ENCODE measurements around the gene PTPRE. TPM values are rescaled to one million over a fixed set of nuclear protein-coding genes. Genes with fewer than 3 reads are reported as not detected.

The PTPRE gene
- total RNA-seq, 1 experiment from 2014 or later: 11.6 TPM

DNA sequence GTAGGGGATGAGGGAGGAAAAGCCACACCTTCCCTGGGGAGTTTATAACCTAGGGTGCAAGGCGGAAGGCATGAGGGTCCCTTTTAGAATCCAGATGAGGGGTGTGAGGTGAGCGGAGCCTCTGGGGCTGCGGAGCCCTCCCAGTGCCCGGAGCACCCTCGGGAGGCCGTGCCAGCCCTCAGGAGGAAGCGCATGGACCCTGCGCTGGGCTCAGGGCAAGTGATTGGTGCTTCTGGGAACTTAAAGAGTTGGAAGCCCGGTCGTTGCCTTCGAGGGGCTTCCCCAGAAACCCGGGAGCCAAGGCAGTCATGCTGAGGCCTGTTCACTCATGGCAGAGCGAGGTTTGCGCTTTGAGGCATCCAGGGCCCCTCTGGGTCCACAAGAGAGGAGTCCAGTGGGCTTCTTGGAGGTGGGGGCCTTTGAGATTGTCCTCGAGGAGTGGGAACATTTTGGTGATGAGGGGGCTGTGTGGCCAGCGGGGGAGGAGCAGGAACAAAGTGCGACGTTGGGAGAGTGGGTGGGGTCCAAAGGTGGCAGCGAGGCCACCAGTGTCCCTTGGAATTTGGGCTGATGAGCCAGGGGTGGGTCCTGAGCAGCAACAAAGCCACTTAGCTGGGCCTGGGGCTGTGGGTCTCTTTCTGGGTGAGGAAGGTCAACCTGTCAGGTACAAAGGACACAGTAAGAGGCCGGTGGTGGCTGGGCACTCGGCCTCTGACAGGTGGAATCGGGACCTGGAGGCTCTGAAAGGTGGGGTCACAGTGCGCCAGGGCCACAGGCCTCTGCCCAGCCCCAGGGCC, 139.5 kb downstream of the PTPRE start:
- H3K9me3 ChIP-seq (ENCODE audit: low read depth, low read length, poor library complexity, severe bottlenecking): no peaks in the 10 kb centered on the region
- H3K4me1 ChIP-seq (ENCODE audit: insufficient read depth, low read length, poor library complexity, severe bottlenecking): no peaks in the 10 kb centered on the region
- H3K27me3 ChIP-seq (replicated peaks; ENCODE audit: insufficient read depth, low read depth, low read length, poor library complexity): no peaks in the 10 kb centered on the region
- POLR2A ChIA-PET (ENCODE audit: low non-redundant PET): no interaction called here
- no peak overlapping the region for H3K4me3 ChIP-seq (ENCODE audit: low read depth, low read length, poor library complexity, severe bottlenecking)
- H3K36me3 ChIP-seq (ENCODE audit: insufficient read depth, low read length, poor library complexity, severe bottlenecking): no peaks in the 10 kb centered on the region
- TF ChIP-seq EZH2 (IDR thresholded peaks at IDR 0.05; ENCODE audit: borderline replicate concordance, low read depth, low read length, poor library complexity, severe bottlenecking): no peak
- no peak for TF ChIP-seq CTCF (conservative IDR thresholded peaks at IDR 0.05; ENCODE audit: low read depth, low read length)
- intact Hi-C loops (cut with micrococcal nuclease; ENCODE audit: unreplicated experiment): no loop called here
- no peak overlapping the region for H3K27ac ChIP-seq (ENCODE audit: low read depth, low read length, poor library complexity, severe bottlenecking)
- no peak for DNase-seq (ENCODE audit: low spot score)
- BruUV-seq (replicated peaks): no TSS peak
- CTCF ChIA-PET: no interaction called here

DNA sequence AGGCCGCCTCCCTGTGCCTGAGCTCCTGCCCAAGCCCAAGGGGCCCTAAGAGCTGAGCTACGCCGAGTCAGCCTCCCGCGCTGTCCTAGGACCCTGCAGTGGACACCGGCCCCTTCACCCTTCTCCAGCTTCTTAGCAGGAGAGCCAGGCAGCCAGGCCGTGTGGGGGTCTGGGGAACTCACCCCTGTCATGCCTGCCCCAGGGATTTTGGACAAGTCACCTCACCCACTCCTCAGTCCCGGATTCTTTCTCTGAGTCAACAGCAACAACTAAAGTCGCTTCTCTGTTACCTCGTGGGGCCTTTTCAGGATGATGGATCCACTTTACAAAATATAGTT, 140.0 kb downstream of the PTPRE start:
- intact Hi-C loops (cut with micrococcal nuclease; ENCODE audit: unreplicated experiment): no loop called here

GRCh38 chr10:128047351-128047750, 140.4 kb downstream of the PTPRE start:
- no peak for DNase-seq (ENCODE audit: low spot score)
- ChIA-PET CTCF (no interaction called here), POLR2A (ENCODE audit: low non-redundant PET) (no interaction called here)
- Histone ChIP-seq H3K4me3 (ENCODE audit: low read depth, low read length, poor library complexity, severe bottlenecking) (no peak overlapping the region), H3K4me1 (ENCODE audit: insufficient read depth, low read length, poor library complexity, severe bottlenecking) (no peaks in the 10 kb centered on the region), H3K27ac (ENCODE audit: low read depth, low read length, poor library complexity, severe bottlenecking) (no peak overlapping the region), H3K27me3 (replicated peaks; ENCODE audit: insufficient read depth, low read depth, low read length, poor library complexity) (no peaks in the 10 kb centered on the region), H3K9me3 (ENCODE audit: low read depth, low read length, poor library complexity, severe bottlenecking) (no peaks in the 10 kb centered on the region), H3K36me3 (ENCODE audit: insufficient read depth, low read length, poor library complexity, severe bottlenecking) (no peaks in the 10 kb centered on the region)
- intact Hi-C loops (cut with micrococcal nuclease; ENCODE audit: unreplicated experiment): no loop called here
- no TSS peak for BruUV-seq (replicated peaks)
- no peak for TF ChIP-seq CTCF (conservative IDR thresholded peaks at IDR 0.05; ENCODE audit: low read depth, low read length)
- no peak for TF ChIP-seq EZH2 (IDR thresholded peaks at IDR 0.05; ENCODE audit: borderline replicate concordance, low read depth, low read length, poor library complexity, severe bottlenecking)

More for the DNA sequence above, 140.0 kb downstream of the PTPRE start:
- BruUV-seq (replicated peaks): no TSS peak
- TF ChIP-seq EZH2 (IDR thresholded peaks at IDR 0.05; ENCODE audit: borderline replicate concordance, low read depth, low read length, poor library complexity, severe bottlenecking) (no peak), CTCF (conservative IDR thresholded peaks at IDR 0.05; ENCODE audit: low read depth, low read length) (no peak)
- no peaks in the 10 kb centered on the region for H3K4me1 ChIP-seq (ENCODE audit: insufficient read depth, low read length, poor library complexity, severe bottlenecking)
- no peaks in the 10 kb centered on the region for H3K27me3 ChIP-seq (replicated peaks; ENCODE audit: insufficient read depth, low read depth, low read length, poor library complexity)
- ChIA-PET POLR2A (ENCODE audit: low non-redundant PET) (no interaction called here), CTCF (no interaction called here)
- no peak overlapping the region for H3K4me3 ChIP-seq (ENCODE audit: low read depth, low read length, poor library complexity, severe bottlenecking)
- H3K27ac ChIP-seq (ENCODE audit: low read depth, low read length, poor library complexity, severe bottlenecking): no peak overlapping the region
- H3K36me3 ChIP-seq (ENCODE audit: insufficient read depth, low read length, poor library complexity, severe bottlenecking): no peaks in the 10 kb centered on the region
- H3K9me3 ChIP-seq (ENCODE audit: low read depth, low read length, poor library complexity, severe bottlenecking): no peaks in the 10 kb centered on the region
- no peak for DNase-seq (ENCODE audit: low spot score)

Measured in A673 (cell line).